ENCODE data around the gene CYB561A3. TPM values are rescaled to one million over a fixed set of nuclear protein-coding genes. Genes with fewer than 3 reads are reported as not detected.
"Not testable (repeated sequence)": the region's sequence is repeated elsewhere in the genome, so short reads cannot be mapped to it uniquely, and the experiment has no call there.

CYB561A3 gene
- total RNA-seq, 1 donor from 2014 or later: 26.4 TPM

DNA sequence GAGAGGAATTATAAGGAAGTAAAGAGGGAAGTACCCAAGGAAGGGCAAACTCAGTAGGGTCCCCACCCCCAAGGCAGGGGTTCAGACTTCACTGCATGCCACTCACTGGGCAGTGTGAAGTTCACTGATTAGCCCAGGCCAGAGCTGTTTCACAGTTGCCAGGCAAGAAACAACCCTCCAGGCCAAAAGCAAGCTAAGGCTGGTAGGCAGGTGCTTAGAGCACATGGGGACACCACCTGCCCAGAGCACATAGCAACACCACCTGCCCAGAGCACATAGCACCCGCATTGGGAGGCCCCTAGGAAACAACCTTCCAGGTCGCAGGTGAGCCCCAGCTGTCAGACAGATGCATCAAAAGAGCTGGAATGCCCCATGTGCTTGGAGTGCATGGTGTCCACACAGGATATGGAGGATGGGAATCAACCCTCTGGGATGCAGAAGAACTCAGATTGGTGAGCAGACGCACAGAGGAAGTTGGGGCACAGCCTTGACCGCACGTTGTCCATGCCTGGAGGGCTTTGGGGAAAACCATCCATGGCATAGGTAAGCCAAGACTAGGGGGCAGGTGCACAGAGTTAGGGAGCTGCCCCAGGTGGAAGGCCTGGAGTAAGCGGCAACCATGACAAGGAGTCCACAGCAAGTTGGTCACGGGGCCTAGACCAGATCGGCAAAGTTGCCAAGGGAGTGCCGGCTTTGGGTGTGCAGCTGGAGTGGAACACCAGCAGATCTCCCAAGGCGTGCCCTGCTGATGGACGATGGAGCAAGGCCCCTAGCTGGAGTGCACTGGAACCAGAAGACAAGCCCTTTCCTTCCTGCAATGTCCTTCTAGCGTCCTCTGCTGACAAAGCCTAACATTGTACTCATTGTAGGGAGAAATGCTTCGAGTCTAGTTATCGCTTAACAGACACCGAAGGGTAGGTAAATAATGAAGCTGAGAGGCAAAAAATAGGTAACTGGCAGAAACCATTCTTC, 22.9 kb upstream of the CYB561A3 start:
- H3K9ac ChIP-seq (ENCODE audit: low read length): no peak overlapping the region
- no peaks in the 10 kb centered on the region for H3K4me1 ChIP-seq (ENCODE audit: insufficient read depth, low read length)
- H3K27me3 Mint-ChIP-seq (ENCODE audit: low read depth, unreplicated experiment): peaks cover 5% of the 10 kb centered on the region
- no peak overlapping the region for H3K4me3 Mint-ChIP-seq (ENCODE audit: unreplicated experiment)
- H3K9me3 ChIP-seq (ENCODE audit: insufficient read depth, low read depth, low read length): no peaks in the 10 kb centered on the region
- no peak overlapping the region for H3K4me3 ChIP-seq (ENCODE audit: insufficient read depth, low read depth, low read length)
- no peaks in the 10 kb centered on the region for H3K36me3 ChIP-seq (ENCODE audit: insufficient read depth, low read length)
- DNase-seq (ENCODE audit: low read depth) (no peak), FAIRE-seq (no peak)
- H3K4me1 Mint-ChIP-seq (ENCODE audit: low read depth, unreplicated experiment): peaks cover 3% of the 10 kb centered on the region
- TF ChIP-seq CTCF (IDR thresholded peaks at IDR 0.05; ENCODE audit: insufficient read depth, low read depth, low read length): peak; percentile 37
- no peak for TF ChIP-seq EZH2 (IDR thresholded peaks at IDR 0.05; ENCODE audit: insufficient read depth, low read length)
- no peak overlapping the region for H2AFZ ChIP-seq (ENCODE audit: low read depth, low read length)
- no peak overlapping the region for H3K27ac Mint-ChIP-seq (ENCODE audit: unreplicated experiment)
- H3K9me3 Mint-ChIP-seq (ENCODE audit: unreplicated experiment): peaks cover 4% of the 10 kb centered on the region
- no peaks in the 10 kb centered on the region for H4K20me1 ChIP-seq (ENCODE audit: insufficient read depth, low read length)
- no peaks in the 10 kb centered on the region for H3K27me3 ChIP-seq (ENCODE audit: insufficient read depth, low read length)
- H3K36me3 Mint-ChIP-seq (ENCODE audit: low read depth, unreplicated experiment): no peaks in the 10 kb centered on the region
- no peaks in the 10 kb centered on the region for H3K79me2 ChIP-seq (ENCODE audit: insufficient read depth, low read length)
- no peak overlapping the region for H3K4me2 ChIP-seq (ENCODE audit: low read length)
- H3K27ac ChIP-seq (ENCODE audit: low read depth, low read length): no peak overlapping the region

- not testable (repeated sequence) for H2AFZ ChIP-seq (ENCODE audit: low read depth, low read length); H3K9me3 ChIP-seq (ENCODE audit: insufficient read depth, low read depth, low read length); DNase-seq (ENCODE audit: low read depth); H3K4me1 ChIP-seq (ENCODE audit: insufficient read depth, low read length); H3K27me3 Mint-ChIP-seq (ENCODE audit: low read depth, unreplicated experiment); H3K36me3 Mint-ChIP-seq (ENCODE audit: low read depth, unreplicated experiment); H3K27ac ChIP-seq (ENCODE audit: low read depth, low read length); H3K9me3 Mint-ChIP-seq (ENCODE audit: unreplicated experiment); H3K27me3 ChIP-seq (ENCODE audit: insufficient read depth, low read length); FAIRE-seq; H3K4me1 Mint-ChIP-seq (ENCODE audit: low read depth, unreplicated experiment); H3K4me2 ChIP-seq (ENCODE audit: low read length); H3K27ac Mint-ChIP-seq (ENCODE audit: unreplicated experiment); H3K9ac ChIP-seq (ENCODE audit: low read length); H4K20me1 ChIP-seq (ENCODE audit: insufficient read depth, low read length); H3K36me3 ChIP-seq (ENCODE audit: insufficient read depth, low read length); H3K79me2 ChIP-seq (ENCODE audit: insufficient read depth, low read length); H3K4me3 ChIP-seq (ENCODE audit: insufficient read depth, low read depth, low read length); H3K4me3 Mint-ChIP-seq (ENCODE audit: unreplicated experiment)
Observed at GRCh38 chr11:61383859-61384258, 22.2 kb upstream of the CYB561A3 start.

DNA sequence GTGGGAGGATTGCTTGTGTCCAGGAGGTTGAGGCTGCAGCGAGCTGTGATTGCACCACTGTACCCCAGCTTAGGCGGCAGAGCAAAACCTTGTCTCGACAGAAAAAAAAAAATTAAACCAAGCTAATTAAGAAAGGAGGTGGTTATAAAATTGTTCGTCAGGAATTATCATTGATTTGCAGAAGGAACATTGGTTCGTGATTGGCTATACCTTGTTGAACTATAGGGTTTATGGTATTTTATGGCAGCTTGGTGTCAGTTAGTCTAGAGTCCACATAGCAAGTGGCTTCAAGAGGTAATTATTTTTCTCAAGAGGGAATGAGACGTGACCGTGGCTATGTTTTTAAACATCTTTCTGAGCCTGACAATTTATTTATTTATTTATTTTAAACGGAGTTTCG, 19.2 kb upstream of the CYB561A3 start:
- Histone ChIP-seq H3K36me3 (ENCODE audit: insufficient read depth, low read length) (no peaks in the 10 kb centered on the region), H3K9me3 (ENCODE audit: insufficient read depth, low read depth, low read length) (no peaks in the 10 kb centered on the region), H3K4me3 (ENCODE audit: insufficient read depth, low read depth, low read length) (no peak overlapping the region), H3K79me2 (ENCODE audit: insufficient read depth, low read length) (no peaks in the 10 kb centered on the region), H3K4me2 (ENCODE audit: low read length) (no peak overlapping the region), H2AFZ (ENCODE audit: low read depth, low read length) (no peak overlapping the region), H3K9ac (ENCODE audit: low read length) (no peak overlapping the region), H3K27ac (ENCODE audit: low read depth, low read length) (no peak overlapping the region), H3K27me3 (ENCODE audit: insufficient read depth, low read length) (no peaks in the 10 kb centered on the region), H4K20me1 (ENCODE audit: insufficient read depth, low read length) (no peaks in the 10 kb centered on the region), H3K4me1 (ENCODE audit: insufficient read depth, low read length) (peaks cover 11% of the 10 kb centered on the region)
- Mint-ChIP-seq H3K36me3 (ENCODE audit: low read depth, unreplicated experiment) (peaks cover 3% of the 10 kb centered on the region), H3K4me3 (ENCODE audit: unreplicated experiment) (no peak overlapping the region), H3K27ac (ENCODE audit: unreplicated experiment) (no peak overlapping the region), H3K4me1 (ENCODE audit: low read depth, unreplicated experiment) (peaks cover 17% of the 10 kb centered on the region), H3K9me3 (ENCODE audit: unreplicated experiment) (no peaks in the 10 kb centered on the region), H3K27me3 (ENCODE audit: low read depth, unreplicated experiment) (no peaks in the 10 kb centered on the region)
- no peak for FAIRE-seq
- no peak for TF ChIP-seq EZH2 (IDR thresholded peaks at IDR 0.05; ENCODE audit: insufficient read depth, low read length)
- TF ChIP-seq CTCF (IDR thresholded peaks at IDR 0.05; ENCODE audit: insufficient read depth, low read depth, low read length): no peak
- DNase-seq (ENCODE audit: low read depth): no peak

All from astrocyte (in vitro differentiated cells and primary cell).